ENCODE data around the gene LCE2A.
"Not testable (repeated sequence)": the region's sequence is repeated elsewhere in the genome, so short reads cannot be mapped to it uniquely, and the experiment has no call there.

The LCE2A gene, protein sequence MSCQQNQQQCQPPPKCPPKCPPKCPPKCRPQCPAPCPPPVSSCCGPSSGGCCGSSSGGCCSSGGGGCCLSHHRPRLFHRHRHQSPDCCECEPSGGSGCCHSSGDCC

DNA sequence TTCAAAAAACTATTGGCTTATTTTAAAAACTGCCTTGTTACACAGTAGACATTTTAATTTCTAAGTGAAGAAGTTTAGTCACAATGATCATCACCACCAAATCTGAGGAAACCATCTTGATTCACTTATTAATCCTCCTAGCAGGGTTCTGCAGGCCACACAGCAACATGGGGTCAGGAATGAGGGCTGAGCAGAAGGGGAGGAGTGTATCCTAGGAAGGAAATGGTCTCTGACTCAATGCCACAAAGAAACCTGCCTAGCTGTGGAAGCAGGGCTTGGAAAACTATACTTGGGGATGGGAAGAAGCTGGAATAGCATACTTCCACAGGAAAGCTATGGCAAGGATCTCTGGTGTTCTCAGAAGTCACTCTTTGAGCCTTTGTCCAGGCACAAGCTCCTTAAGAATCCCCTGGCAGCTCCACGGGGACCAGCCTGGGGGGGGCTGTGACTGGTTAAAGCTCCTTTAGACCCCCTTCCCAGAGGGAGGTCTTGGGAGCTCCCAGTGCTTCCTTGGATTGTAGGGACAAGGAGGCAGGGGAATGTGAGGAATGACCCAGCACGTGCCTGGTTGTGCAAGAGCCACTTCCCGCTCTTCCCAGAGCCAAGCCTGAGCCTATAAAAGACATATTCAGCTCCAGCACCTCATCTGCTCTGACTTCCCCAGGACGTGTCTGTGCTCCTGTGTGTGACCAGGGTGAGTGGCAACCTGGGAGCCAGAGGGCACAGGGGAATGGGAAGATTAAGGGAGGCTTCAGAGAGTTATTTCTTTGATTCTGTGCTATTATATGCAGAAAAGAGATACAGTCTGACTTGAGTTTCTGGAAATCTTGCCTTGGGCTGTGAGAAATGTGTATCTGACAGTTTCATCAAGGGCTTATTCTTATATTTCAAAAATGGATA is at the start of gene LCE2A:
LCE2A (plus strand) TSS at position 645 of the 900 bp plus-strand sequence. CDS start 557 bp downstream, outside the sequence.
- no peak for DNase-seq (ENCODE audit: low read depth in 3 of 3)

DNA sequence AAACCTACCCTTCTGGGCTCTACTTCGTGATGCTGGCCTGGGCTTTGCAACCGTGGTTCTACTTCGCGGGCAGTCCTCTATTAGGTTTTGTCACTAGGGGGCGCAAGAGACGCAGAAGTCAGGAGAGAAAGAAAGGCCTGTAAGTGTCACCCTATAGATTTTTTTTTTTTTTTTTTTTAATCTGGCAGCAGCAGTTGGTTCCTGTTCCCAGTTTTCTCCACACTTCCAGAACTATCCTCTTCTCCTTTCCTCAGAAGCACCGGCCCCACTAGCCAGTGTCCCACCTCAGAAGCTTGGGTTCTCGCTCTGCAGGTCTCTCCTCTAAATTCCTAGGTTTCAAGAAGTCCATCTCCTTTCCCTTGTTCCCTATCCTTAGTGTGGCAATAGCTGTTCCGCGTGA is 44.0 kb upstream of the LCE2A start:
- peak; percentile 13 to 48 (median 27) for DNase-seq (ENCODE audit: low read depth in 3 of 3)

GRCh38 chr1:152656459-152656858 is 41.7 kb upstream of the LCE2A start:
- no peak for DNase-seq (ENCODE audit: low read depth in 3 of 3)

DNA sequence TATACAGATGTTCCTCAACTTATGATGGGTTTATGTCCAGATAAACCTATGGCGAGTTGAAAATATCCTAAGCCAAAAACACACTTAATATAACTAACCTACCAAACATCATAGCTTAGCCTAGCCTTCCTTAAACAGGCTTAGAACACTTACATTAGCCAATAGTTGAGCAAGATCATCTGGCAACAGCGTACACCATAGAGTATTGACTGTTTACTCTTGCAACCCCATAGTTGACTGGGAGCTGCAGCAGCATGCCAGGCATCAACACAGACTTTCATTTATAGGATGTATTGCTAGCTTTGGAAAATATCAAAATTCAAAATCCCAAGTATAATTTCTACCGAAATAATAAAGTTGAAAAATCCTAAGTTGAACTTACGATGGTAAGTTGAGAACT is 40.5 kb upstream of the LCE2A start:
- no peak for DNase-seq (ENCODE audit: low read depth in 3 of 3)

DNA sequence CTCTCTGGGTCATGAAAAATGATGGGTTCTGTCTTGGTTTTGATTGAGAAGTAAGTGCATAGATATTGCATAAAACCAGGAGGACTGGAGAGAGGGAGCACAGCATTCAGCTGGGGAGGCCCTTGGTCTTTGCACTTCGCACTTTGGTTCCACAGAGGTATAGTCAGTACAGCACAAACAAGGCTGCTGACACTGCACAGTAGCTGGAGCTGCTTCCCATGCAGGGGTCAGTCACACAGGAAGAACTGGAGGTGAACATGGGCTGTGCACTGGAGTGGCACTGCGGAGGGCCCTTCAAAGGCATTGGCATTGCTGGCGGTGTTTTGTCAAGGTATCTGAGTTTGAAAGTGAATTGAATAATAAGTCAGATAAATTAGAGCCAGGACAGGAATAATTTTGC is 39.5 kb upstream of the LCE2A start:
- DNase-seq (ENCODE audit: low read depth in 3 of 3), result no peak

GRCh38 chr1:152663098-152663497 is 35.0 kb upstream of the LCE2A start, which contains the start of gene LCE2D:
TSS of gene LCE2D (plus strand) at chr1:152663380. CDS start at chr1:152664106, 726 bp downstream.
- DNase-seq (ENCODE audit: low read depth in 3 of 3), result no peak

DNA sequence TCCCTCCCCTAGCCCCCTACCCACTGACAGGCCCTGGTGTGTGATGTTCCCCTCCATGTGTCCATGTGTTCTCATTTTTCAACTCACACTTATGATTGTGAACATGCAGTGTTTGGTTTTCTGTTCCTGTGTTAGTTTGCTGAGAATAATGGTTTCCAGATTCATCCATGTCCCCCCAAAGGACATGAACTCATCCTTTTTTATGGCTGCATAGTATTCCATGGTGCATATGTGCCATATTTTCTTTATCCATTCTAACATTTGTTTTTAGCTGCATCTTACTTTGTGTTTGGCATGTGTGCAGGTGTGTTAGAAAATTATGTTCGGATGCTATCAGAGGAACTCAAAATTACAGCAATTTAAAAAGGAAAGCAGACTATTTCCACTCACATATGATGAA is 32.0 kb upstream of the LCE2A start:
- not testable (repeated sequence) for DNase-seq (ENCODE audit: low read depth in 3 of 3)

- no peak for DNase-seq (ENCODE audit: low read depth in 3 of 3)
Measured at GRCh38 chr1:152667648-152668047, 30.5 kb upstream of the LCE2A start.

DNA sequence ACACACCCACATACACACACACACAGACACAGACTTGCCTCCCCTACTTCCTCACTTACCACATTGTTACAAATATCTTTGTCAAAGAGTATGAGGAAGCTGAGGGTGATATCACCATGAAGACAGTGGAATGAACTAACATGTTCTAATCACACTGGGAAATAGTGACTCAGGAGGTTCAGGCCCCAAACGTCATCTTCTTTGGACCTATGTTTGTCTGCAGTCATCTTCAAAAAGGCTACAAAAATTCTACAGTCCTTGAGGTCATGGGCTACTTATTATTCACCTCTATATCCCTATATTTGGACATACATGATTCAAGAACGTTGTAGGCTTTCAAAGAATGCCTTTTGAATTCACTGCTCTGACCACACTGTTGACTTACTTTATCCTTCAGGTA is 25.1 kb upstream of the LCE2A start:
- DNase-seq (ENCODE audit: low read depth in 3 of 3), result no peak

GRCh38 chr1:152674983-152675382 is 23.2 kb upstream of the LCE2A start, which contains the start of gene LCE2C:
TSS of gene LCE2C (plus strand) at chr1:152675279. CDS start at chr1:152676016, 737 bp downstream.
- not testable (repeated sequence) for DNase-seq (ENCODE audit: low read depth in 3 of 3)

DNA sequence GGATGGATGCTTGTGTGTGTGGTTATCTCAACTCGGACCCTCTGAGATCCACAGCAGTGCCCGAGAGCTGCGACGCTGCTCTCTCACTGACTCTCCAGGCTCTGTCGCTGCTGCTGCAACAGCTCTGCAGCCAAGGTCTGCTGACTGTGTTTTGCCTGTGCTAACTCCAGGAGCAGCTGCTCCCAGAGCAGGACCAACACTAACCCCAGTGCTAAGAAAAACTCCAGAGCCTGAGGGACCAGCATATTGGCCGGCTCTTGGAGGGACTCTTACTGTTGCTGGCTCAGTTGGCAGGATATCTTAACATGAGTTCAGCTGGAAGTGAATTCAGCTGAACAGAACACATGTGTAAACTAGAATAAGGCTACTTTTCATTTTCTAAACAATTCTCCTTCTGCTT is 18.7 kb upstream of the LCE2A start:
- no peak for DNase-seq (ENCODE audit: low read depth in 3 of 3)

- no peak for DNase-seq (ENCODE audit: low read depth in 3 of 3)
Measured at GRCh38 chr1:152681616-152682015, 16.5 kb upstream of the LCE2A start.

DNA sequence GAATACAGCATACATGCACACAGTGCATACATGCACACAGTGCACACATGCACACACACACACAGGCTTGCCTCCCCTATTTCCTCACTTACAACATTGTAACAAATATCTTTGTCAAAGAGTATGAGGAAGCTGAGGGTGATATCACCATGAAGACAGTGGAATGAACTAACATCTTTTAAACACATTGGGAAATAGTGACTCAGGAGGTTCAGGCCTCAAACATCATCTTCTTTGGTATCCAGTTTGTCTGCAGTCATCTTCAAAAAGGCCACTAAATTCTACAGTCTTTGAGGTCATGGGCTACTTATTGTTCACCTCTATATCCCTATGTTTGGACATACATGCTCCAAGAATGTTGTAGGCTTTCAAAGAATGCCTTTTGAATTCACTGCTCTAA is 14.3 kb upstream of the LCE2A start:
- no peak for DNase-seq (ENCODE audit: low read depth in 3 of 3)

GRCh38 chr1:152685823-152686222 is 12.3 kb upstream of the LCE2A start, which contains the start of gene LCE2B:
TSS of gene LCE2B (plus strand) at chr1:152686123. CDS start at chr1:152686844, 721 bp downstream.
- DNase-seq (ENCODE audit: low read depth in 3 of 3), result not testable (repeated sequence)

DNA sequence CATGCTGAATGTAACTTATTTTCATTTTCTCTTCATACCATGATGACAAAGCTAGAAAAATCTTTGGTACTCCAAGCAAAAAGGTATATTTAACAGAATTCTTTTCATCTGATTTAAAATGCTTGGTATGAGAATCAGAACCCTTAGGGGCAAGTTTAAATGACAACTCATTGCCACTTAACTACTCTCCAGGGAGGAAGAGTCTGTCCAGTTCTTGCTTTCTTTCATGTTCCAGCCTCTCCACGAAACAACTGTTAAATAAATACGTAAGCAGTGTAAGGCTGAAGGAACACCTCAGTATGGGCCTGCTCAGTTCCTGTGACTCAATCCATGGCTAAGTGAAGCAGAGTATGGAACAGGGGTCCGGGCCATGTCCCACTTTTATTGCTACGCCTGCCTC is 1.6 kb downstream of the LCE2A start:
- no peak for DNase-seq (ENCODE audit: low read depth in 3 of 3)

DNA sequence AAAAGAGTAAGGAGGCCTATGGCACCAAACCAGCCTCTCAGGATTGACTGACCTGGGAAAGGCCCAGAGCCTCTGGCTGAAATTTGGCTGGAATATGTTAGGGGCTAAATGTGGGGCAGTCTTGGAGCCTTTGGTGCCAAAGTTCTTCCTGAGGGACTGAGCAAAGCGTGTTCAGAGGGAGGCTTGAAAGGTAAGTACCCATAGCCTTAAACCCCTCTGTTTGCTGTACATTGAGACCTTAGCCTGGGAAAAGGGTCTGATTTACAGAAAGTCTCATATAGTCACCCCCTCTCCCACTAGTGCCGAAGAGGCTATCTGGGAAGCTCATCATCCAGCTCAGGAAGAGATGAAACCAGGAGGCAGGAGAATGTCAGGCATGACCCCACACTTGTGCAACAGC is 9.7 kb downstream of the LCE2A start, which contains the start of gene LCE4A:
LCE4A (plus strand) TSS at position 301 of the 400 bp plus-strand sequence. CDS start 916 bp downstream, outside the sequence.
- no peak for DNase-seq (ENCODE audit: low read depth in 3 of 3)

DNA sequence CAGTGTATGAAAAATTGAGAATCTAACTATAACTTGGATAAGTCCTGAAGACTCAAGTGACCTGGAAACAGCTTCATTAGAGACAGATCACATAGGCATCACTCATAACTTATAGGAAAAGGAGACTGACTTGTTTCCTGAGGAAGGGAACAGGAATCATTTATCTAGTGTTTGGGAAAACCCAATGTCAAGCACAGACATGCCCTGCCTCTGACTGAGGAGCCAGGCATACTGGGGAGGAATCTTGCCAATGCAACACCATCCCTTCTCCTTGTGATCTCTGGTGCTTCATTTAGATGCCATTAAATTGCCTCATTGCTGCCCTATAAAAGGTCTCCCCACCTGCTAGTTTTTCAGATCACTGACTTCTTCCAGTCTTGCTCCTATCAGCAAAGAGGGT is 20.1 kb downstream of the LCE2A start:
- DNase-seq (ENCODE audit: low read depth in 3 of 3), result no peak

- no peak for DNase-seq (ENCODE audit: low read depth in 3 of 3)
Measured at GRCh38 chr1:152725261-152725660, 27.1 kb downstream of the LCE2A start.

DNA sequence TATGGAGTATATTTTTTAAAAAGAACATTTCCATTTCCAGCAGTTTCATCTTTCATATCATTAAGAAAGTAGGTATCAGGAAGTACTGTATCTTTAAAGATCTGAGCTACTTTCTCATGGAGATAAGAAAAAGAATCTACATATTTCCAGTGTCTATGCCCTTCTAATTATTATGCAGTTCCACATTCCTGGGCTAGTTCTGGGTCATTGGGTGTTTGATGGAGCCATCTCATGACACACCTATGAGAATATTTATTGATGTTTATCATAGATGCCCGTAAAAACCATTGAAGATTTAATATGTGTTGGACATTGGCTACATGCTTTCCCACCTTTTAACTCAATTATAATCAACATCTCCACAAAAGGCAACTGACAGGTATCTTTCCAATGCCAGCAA is 30.8 kb downstream of the LCE2A start:
- no peak for DNase-seq (ENCODE audit: low read depth in 3 of 3)

- DNase-seq (ENCODE audit: low read depth in 3 of 3), result no peak
Measured at GRCh38 chr1:152735648-152736047, 37.5 kb downstream of the LCE2A start.

DNA sequence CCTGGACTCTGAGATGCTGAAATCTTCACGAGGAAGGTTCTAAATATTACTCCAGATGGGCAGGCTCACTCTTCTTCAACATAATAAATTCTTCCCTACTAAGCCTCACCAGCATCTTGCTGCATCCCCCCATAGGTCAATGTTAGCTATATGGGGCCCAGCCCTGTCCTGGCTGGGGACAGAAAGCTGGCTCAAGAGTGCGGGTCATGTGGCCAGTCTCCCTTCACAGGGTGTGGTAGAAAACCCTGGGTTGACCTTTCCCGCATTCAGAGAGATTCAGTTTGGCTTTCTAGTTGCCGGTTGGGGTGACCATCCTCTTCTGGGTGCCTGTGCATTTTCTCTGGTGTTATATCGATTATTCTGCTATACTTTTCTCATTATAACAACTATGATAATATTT is 39.9 kb downstream of the LCE2A start:
- no peak for DNase-seq (ENCODE audit: low read depth in 3 of 3)

DNA sequence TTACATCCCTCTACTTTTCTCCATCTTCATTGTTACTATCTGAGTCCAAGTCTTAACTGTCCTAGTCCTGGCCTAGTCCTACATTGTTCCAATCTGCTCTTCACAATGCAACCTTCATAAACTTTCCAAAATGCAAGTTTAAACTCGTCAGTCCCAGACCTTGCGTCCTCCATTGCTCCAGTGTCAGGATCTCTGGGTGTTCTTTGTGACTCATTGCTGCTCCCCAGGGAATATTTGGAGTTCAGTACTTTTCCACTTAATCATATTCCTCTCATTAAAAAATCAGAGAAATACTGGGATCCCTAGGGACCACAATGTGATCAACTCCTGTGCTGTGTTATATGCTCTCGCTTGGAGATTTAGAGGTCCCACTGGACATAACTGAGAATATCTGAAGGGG is 41.7 kb downstream of the LCE2A start:
- DNase-seq (ENCODE audit: low read depth in 3 of 3), result no peak

- DNase-seq (ENCODE audit: low read depth in 3 of 3), result no peak
Measured at GRCh38 chr1:152741656-152742055, 43.5 kb downstream of the LCE2A start.
